Neural progenitor cell (in vitro differentiated cells): ENCODE results near the gene CEP104. TPM values are rescaled to one million over a fixed set of nuclear protein-coding genes. Genes with fewer than 3 reads are reported as not detected.

Experiments used
- DNase-seq: peaks from one replicate; pipeline ENCODE4 v3.0.0-alpha.2; 2016; ENCODE audit warnings: low spot score
- H2AFZ ChIP-seq: fragments of 200-600 bp; sonication (generic); replicated peaks from 2 replicates; pipeline ENCODE4 v1.6.1; 2016; ENCODE audit warnings: antibody characterized with exemption
- H3F3A ChIP-seq: fragments of 200-600 bp; sonication (generic); 2 replicates; pipeline ENCODE4 v1.6.1; 2016; ENCODE audit warnings: antibody characterized with exemption, low read depth
- H3K27ac ChIP-seq: fragments of 200-600 bp; sonication (generic); 2 replicates; pipeline ENCODE4 v1.5.1; 2016; ENCODE audit warnings: mild to moderate bottlenecking
- H3K27me3 ChIP-seq: fragments of 200-600 bp; sonication (generic); 2 replicates; pipeline ENCODE4 v1.6.1; 2016; ENCODE audit warnings: mild to moderate bottlenecking, moderate library complexity
- H3K36me3 ChIP-seq: fragments of 200-600 bp; sonication (generic); 2 replicates; pipeline ENCODE4 v1.5.1; 2016
- H3K4me1 ChIP-seq: fragments of 200-600 bp; sonication (generic); 2 replicates; pipeline ENCODE4 v1.6.1; 2016; ENCODE audit warnings: mixed run types
- H3K4me2 ChIP-seq: fragments of 200-600 bp; sonication (generic); 2 replicates; pipeline ENCODE4 v1.6.1; 2016
- H3K4me3 ChIP-seq: fragments of 200-600 bp; sonication (generic); 2 replicates; pipeline ENCODE4 v1.5.1; 2016
- H3K79me2 ChIP-seq: fragments of 200-600 bp; sonication (generic); 2 replicates; pipeline ENCODE4 v1.6.1; 2016; ENCODE audit warnings: low read depth
- H3K9ac ChIP-seq: fragments of 200-600 bp; sonication (generic); 2 replicates; pipeline ENCODE4 v1.6.1; 2016
- H3K9me3 ChIP-seq: fragments of 200-600 bp; sonication (generic); 2 replicates; pipeline ENCODE4 v1.5.1; 2016; ENCODE audit warnings: low read depth
- H4K20me1 ChIP-seq: fragments of 200-600 bp; sonication (generic); 2 replicates; pipeline ENCODE4 v1.6.1; 2016; ENCODE audit warnings: low read depth
- H3K27ac Mint-ChIP-seq: 3 replicates; pipeline ENCODE4 v1.8.0; 2021; ENCODE audit warnings: mixed read lengths
- H3K27me3 Mint-ChIP-seq: 2 replicates; pipeline ENCODE4 v1.8.0; 2022; ENCODE audit warnings: low read depth, mild to moderate bottlenecking, inconsistent platforms, moderate library complexity, mixed read lengths; ENCODE audit not compliant: insufficient read depth
- H3K36me3 Mint-ChIP-seq: 3 replicates; pipeline ENCODE4 v1.8.0; 2021; ENCODE audit warnings: mixed read lengths
- H3K4me1 Mint-ChIP-seq: 3 replicates; pipeline ENCODE4 v1.8.0; 2021; ENCODE audit warnings: mixed read lengths
- H3K4me3 Mint-ChIP-seq: 3 replicates; pipeline ENCODE4 v1.8.0; 2021; ENCODE audit warnings: mild to moderate bottlenecking, moderate library complexity, mixed read lengths
- H3K9me3 Mint-ChIP-seq: 3 replicates; pipeline ENCODE4 v1.8.0; 2020; ENCODE audit warnings: mixed read lengths
- EZH2 ChIP-seq: fragments of 200-600 bp; sonication (generic); IDR thresholded peaks from 2 replicates; pipeline ENCODE4 v1.6.1; 2017; ENCODE audit warnings: antibody characterized with exemption, mild to moderate bottlenecking, moderate library complexity
- EZH2phosphoT487 ChIP-seq: fragments of 200-600 bp; sonication (generic); IDR thresholded peaks from 2 replicates; pipeline ENCODE4 v1.6.1; 2017; ENCODE audit warnings: antibody characterized with exemption
- total RNA-seq: library from RNA; depleted of rRNA; stranded (reverse); fragments of >200 nt; gene quantifications from 2 replicates; pipeline ENCODE4 v1.2.3, GENCODE V29; 2015; ENCODE audit warnings: low replicate concordance
- TF ChIP-seq, protein P1 (sequence below): fragments of 200-600 bp; sonication (generic); IDR thresholded peaks from 2 replicates; pipeline ENCODE4 v1.5.1; 2017; ENCODE audit warnings: antibody characterized with exemption, mild to moderate bottlenecking

CEP104 gene
- total RNA-seq, 1 donor from 2014 or later: 12.9 TPM

DNA sequence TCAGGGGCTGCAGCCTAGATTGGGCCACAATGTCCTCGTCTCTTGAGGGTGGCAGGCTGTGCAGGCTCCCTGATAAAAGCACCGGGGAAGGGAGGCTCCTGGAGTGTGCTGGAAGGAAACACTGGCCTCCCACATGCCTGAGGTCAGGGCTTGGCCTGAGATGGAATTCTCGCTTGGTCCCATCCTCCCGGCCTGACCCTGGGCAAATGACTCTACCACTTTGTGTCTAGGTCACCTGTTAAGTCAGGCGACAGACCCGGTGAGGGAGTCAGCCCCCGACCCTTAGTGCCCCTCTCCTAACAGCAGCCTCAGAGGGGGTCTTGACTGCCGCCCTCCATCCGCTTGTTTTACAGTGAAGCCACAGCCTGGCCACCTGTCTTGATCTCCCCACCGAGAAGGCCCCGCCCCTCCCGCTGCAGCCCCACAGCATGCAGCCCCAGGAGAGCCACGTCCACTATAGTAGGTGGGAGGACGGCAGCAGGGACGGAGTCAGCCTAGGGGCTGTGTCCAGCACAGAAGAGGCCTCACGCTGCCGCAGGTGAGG lies 82.0 kb downstream of the CEP104 start:
- H3K36me3 ChIP-seq: no peaks in the 10 kb centered on the region
- no peak overlapping the region for H2AFZ ChIP-seq
- peaks cover 5% of the 10 kb centered on the region for H3F3A ChIP-seq
- H3K27ac ChIP-seq: no peak overlapping the region
- peaks cover 8% of the 10 kb centered on the region for H3K27me3 Mint-ChIP-seq
- H3K9ac ChIP-seq: no peak overlapping the region
- no peaks in the 10 kb centered on the region for H3K9me3 Mint-ChIP-seq
- peaks cover 29% of the 10 kb centered on the region for H3K4me1 Mint-ChIP-seq
- peak; percentile 20 for DNase-seq
- TF ChIP-seq EZH2: no peak
- TF ChIP-seq, protein P1, sequence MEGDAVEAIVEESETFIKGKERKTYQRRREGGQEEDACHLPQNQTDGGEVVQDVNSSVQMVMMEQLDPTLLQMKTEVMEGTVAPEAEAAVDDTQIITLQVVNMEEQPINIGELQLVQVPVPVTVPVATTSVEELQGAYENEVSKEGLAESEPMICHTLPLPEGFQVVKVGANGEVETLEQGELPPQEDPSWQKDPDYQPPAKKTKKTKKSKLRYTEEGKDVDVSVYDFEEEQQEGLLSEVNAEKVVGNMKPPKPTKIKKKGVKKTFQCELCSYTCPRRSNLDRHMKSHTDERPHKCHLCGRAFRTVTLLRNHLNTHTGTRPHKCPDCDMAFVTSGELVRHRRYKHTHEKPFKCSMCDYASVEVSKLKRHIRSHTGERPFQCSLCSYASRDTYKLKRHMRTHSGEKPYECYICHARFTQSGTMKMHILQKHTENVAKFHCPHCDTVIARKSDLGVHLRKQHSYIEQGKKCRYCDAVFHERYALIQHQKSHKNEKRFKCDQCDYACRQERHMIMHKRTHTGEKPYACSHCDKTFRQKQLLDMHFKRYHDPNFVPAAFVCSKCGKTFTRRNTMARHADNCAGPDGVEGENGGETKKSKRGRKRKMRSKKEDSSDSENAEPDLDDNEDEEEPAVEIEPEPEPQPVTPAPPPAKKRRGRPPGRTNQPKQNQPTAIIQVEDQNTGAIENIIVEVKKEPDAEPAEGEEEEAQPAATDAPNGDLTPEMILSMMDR: no peak
- TF ChIP-seq EZH2phosphoT487: no peak
- H3K4me2 ChIP-seq: peak overlapping the region; percentile 43
- peaks cover 7% of the 10 kb centered on the region for H3K36me3 Mint-ChIP-seq
- H4K20me1 ChIP-seq: peaks cover 4% of the 10 kb centered on the region
- no peak overlapping the region for H3K4me3 Mint-ChIP-seq
- H3K4me3 ChIP-seq: no peak overlapping the region
- peaks cover 14% of the 10 kb centered on the region for H3K4me1 ChIP-seq
- no peak overlapping the region for H3K27ac Mint-ChIP-seq
- no peaks in the 10 kb centered on the region for H3K9me3 ChIP-seq
- peaks cover 23% of the 10 kb centered on the region for H3K27me3 ChIP-seq
- H3K79me2 ChIP-seq: no peaks in the 10 kb centered on the region

DNA sequence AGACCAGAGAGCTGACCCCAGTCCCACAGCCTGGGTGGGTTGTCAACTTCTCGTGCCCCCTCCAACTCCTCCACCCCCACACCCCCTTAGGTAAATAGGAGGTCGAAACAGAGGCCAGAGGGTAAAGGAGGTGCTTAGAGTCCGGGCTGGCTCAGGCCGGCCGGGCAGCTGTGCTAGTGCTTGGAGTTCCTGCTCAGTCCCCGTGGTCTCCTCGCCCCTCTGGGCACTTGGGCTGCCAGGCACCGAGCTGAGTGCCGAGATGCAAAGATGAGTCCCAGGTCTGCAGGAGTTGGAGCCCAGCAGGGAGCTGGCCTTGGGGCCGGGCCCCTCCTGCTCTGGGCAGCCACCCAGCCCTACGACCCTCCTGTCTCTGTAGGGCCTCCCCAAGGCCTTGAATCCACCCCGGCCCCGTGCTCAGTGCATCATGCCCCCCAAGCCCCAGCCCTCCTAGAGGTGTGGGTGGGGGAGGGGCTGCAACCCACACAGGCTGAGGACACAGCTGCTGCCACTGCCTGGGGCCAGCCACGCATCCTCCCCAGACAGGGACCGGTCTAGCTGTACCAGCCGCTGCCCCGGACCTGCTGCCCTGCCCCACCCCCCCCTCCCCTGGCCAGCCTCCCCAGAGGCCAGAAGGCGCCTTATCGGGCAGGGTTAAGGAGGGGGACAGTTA lies 82.6 kb downstream of the CEP104 start:
- H3K9ac ChIP-seq: no peak overlapping the region
- H3K27me3 ChIP-seq: peaks cover 23% of the 10 kb centered on the region
- no peaks in the 10 kb centered on the region for H3K9me3 ChIP-seq
- Mint-ChIP-seq H3K4me3 (no peak overlapping the region), H3K4me1 (peaks cover 29% of the 10 kb centered on the region), H3K9me3 (no peaks in the 10 kb centered on the region), H3K36me3 (peaks cover 3% of the 10 kb centered on the region), H3K27ac (no peak overlapping the region), H3K27me3 (peaks cover 8% of the 10 kb centered on the region)
- no peaks in the 10 kb centered on the region for H3K36me3 ChIP-seq
- H3K4me2 ChIP-seq: no peak overlapping the region
- no peaks in the 10 kb centered on the region for H3K79me2 ChIP-seq
- no peak overlapping the region for H2AFZ ChIP-seq
- H3K27ac ChIP-seq: no peak overlapping the region
- H3K4me1 ChIP-seq: peaks cover 14% of the 10 kb centered on the region
- no peak overlapping the region for H3K4me3 ChIP-seq
- H3F3A ChIP-seq: peaks cover 5% of the 10 kb centered on the region
- DNase-seq: no peak
- peaks cover 4% of the 10 kb centered on the region for H4K20me1 ChIP-seq
- TF ChIP-seq EZH2: no peak
- no peak for TF ChIP-seq EZH2phosphoT487
- TF ChIP-seq, protein P1: no peak

DNA sequence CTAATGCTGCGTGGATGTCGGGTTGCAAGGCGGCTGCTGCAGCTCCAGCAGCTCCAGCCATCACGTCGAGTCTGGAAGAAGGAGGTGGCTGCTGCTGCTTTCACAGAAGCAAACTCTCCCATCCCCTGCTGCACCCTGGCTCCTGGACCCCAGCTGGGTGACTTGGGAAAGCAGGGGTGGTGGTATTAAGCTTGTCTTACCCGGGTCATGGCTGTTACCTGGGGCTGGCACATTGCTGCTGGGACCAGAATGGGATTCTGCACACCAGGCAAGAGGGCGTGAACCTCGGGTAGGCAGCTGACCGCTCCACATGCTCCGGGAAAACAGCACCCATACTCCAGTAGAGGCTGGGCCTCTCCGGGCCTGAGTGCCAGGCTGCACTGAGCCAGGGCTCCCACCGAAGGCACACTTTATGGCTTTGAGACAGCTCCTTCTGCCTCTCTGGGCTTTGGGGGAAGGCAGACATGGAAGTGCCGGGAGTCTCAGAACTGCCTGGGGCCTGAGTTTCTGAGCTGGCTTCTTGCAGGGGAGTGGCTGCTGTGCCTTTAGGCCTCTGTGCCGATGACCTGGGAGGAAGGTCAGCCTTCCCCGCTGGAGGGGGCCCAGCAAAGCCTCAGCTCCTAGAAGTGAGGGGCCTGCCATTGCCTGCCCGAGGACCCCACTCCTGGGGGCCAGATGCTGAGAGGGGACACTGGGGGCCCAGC lies 83.3 kb downstream of the CEP104 start:
- Histone ChIP-seq H3K27me3 (peaks cover 23% of the 10 kb centered on the region), H3K4me1 (peaks cover 14% of the 10 kb centered on the region), H3K4me3 (no peak overlapping the region), H3F3A (peaks cover 5% of the 10 kb centered on the region), H3K79me2 (no peaks in the 10 kb centered on the region), H3K9me3 (no peaks in the 10 kb centered on the region), H2AFZ (no peak overlapping the region), H3K4me2 (no peak overlapping the region), H4K20me1 (peaks cover 4% of the 10 kb centered on the region), H3K9ac (no peak overlapping the region), H3K27ac (no peak overlapping the region), H3K36me3 (no peaks in the 10 kb centered on the region)
- no peak for TF ChIP-seq EZH2
- TF ChIP-seq EZH2phosphoT487: no peak
- TF ChIP-seq, protein P1: no peak
- Mint-ChIP-seq H3K4me3 (peak overlapping the region; percentile 64), H3K27me3 (peaks cover 8% of the 10 kb centered on the region), H3K27ac (no peak overlapping the region), H3K9me3 (no peaks in the 10 kb centered on the region), H3K36me3 (no peaks in the 10 kb centered on the region), H3K4me1 (peaks cover 29% of the 10 kb centered on the region)
- no peak for DNase-seq
